CD4-positive, alpha-beta T cell (primary cell): ENCODE results near the gene PRKAR1B. TPM values are rescaled to one million over a fixed set of nuclear protein-coding genes. Genes with fewer than 3 reads are reported as not detected.

Experiments
- ATAC-seq: fragments of 200-7000 bp; cut with Tn5 transposase; one replicate; pipeline ENCODE4 v1.10.0; 2022; ENCODE audit warnings: mild to moderate bottlenecking; ENCODE audit not compliant: poor library complexity
- CTCF ChIA-PET: fragments of 350-600 bp; sonication (Branson Sonifier 250); formaldehyde crosslinking; loops from one replicate; lab custom pipeline; 2021; ENCODE audit warnings: antibody characterized with exemption, inconsistent platforms; lab: Charles Lee
- POLR2A ChIA-PET: fragments of 350-600 bp; sonication (Branson Sonifier 250); formaldehyde crosslinking; loops from one replicate; lab custom pipeline; 2021; ENCODE audit warnings: antibody characterized with exemption, inconsistent platforms; lab: Charles Lee
- DNase-seq, 14 experiments: peaks; one replicate each; pipeline ENCODE4 v3.0.0-alpha.2; 2013 to 2020; ENCODE audit warnings: mixed read lengths in 2 of 14
- H3K27ac ChIP-seq, 2 donors: one replicate each; pipeline versions ENCODE4 v1.5.1 to v1.7.0; 2013; ENCODE audit warnings: low read length in 2 of 2, low read depth in 1 of 2, mild to moderate bottlenecking in 1 of 2
- H3K27me3 ChIP-seq, 2 experiments: 1 replicate in 1 of 2; 2 replicates in 1 of 2; pipeline versions ENCODE4 v1.6.1 to v1.7.0; 2013; ENCODE audit warnings: low read length in 2 of 2, control low read depth in 1 of 2, mild to moderate bottlenecking in 1 of 2, moderate library complexity in 1 of 2; ENCODE audit not compliant: insufficient read depth in 2 of 2, control insufficient read depth in 1 of 2
- H3K36me3 ChIP-seq: one replicate; pipeline ENCODE4 v1.6.1; 2013; ENCODE audit warnings: low read length, control low read depth; ENCODE audit not compliant: insufficient read depth
- H3K4me1 ChIP-seq: one replicate; pipeline ENCODE4 v1.6.1; 2013; ENCODE audit warnings: low read length, control low read depth; ENCODE audit not compliant: insufficient read depth
- H3K4me3 ChIP-seq: one replicate; pipeline ENCODE4 v1.5.1; 2013; ENCODE audit warnings: mild to moderate bottlenecking, low read length, moderate library complexity
- H3K9me3 ChIP-seq, 2 experiments: 1 replicate in 1 of 2; 2 replicates in 1 of 2; pipeline versions ENCODE4 v1.6.1 to v1.7.0; 2013; ENCODE audit warnings: low read length in 2 of 2, mild to moderate bottlenecking in 2 of 2, control low read depth in 1 of 2, moderate library complexity in 1 of 2; ENCODE audit not compliant: control insufficient read depth in 1 of 2, insufficient read depth in 1 of 2
- H3K27ac Mint-ChIP-seq: one replicate; pipeline ENCODE4 v1.8.0; 2020; ENCODE audit warnings: mixed read lengths
- H3K27me3 Mint-ChIP-seq: one replicate; pipeline ENCODE4 v1.8.0; 2021; ENCODE audit warnings: mixed read lengths
- H3K36me3 Mint-ChIP-seq: one replicate; pipeline ENCODE4 v1.8.0; 2021; ENCODE audit warnings: low read depth, mixed read lengths
- H3K4me1 Mint-ChIP-seq: one replicate; pipeline ENCODE4 v1.8.0; 2021; ENCODE audit warnings: low read depth, mixed read lengths
- H3K4me3 Mint-ChIP-seq: one replicate; pipeline ENCODE4 v1.8.0; 2020; ENCODE audit warnings: mild to moderate bottlenecking, mixed read lengths
- H3K9me3 Mint-ChIP-seq: one replicate; pipeline ENCODE4 v1.8.0; 2020; ENCODE audit warnings: mixed read lengths
- CTCF ChIP-seq: fragments of 200-600 bp; IDR thresholded peaks from one replicate; pipeline ENCODE4 v1.8.0; 2022; ENCODE audit warnings: antibody characterized with exemption, mild to moderate bottlenecking
- intact Hi-C, 2 experiments: fragments of 100-400 bp; cut with DNase I in 1 of 2; cut with micrococcal nuclease in 1 of 2; formaldehyde crosslinking; loops; one replicate each; pipeline versions ENCODE4 v1.15.1 to v1.9.0; 2023 to 2025; cut with DNase I, micrococcal nuclease
- total RNA-seq, 174 experiments: library from RNA in 2 of 174; stranded (reverse) in 2 of 174; gene quantifications; one replicate each; pipeline ENCODE4 v1.2.3 and lab custom pipeline; 2021 to 2026

PRKAR1B gene
- total RNA-seq, 2 experiments from 2014 or later: 18.8 to 19.5 TPM

DNA sequence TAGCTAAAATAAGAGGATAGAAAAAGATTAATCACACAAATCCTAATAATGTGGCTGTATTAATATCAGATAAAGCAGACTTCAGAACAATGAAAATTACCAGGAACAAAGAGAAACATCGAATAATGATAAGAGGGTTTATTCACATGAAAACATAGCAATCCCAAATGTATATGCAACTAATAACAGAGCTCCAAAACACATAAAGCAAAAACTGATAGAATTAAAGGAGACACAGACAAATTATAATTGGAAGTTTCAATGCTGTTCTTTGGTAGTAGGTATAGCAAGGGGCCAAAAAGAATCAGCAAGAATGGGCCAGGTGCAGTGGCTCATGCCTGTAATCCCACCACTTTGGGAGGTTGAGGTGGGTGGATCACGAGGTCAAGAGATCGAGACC lies 24.0 kb downstream of the PRKAR1B start:
- Histone ChIP-seq H3K4me3 (no peak overlapping the region), H3K9me3 (peaks cover 6 to 14% of the 10 kb centered on the region in 2 experiments), H3K27me3 (no peaks in the 10 kb centered on the region), H3K4me1 (no peaks in the 10 kb centered on the region), H3K27ac (no peak overlapping the region), H3K36me3 (no peaks in the 10 kb centered on the region)
- TF ChIP-seq CTCF: no peak
- H3K4me3 Mint-ChIP-seq: no peak overlapping the region
- intact Hi-C loops: no loop called here
- ChIA-PET CTCF (no interaction called here), POLR2A (interaction anchor here (1.5 kb wide), 1 partner anchor 9 kb away, joined by 5 read pairs; no protein-coding TSS in a partner anchor)
- DNase-seq (no peak), ATAC-seq (no peak)
- peaks cover 10% of the 10 kb centered on the region for H3K4me1 Mint-ChIP-seq
- no peaks in the 10 kb centered on the region for H3K9me3 Mint-ChIP-seq
- H3K27me3 Mint-ChIP-seq: no peaks in the 10 kb centered on the region
- peaks cover 36% of the 10 kb centered on the region for H3K36me3 Mint-ChIP-seq
- no peak overlapping the region for H3K27ac Mint-ChIP-seq

DNA sequence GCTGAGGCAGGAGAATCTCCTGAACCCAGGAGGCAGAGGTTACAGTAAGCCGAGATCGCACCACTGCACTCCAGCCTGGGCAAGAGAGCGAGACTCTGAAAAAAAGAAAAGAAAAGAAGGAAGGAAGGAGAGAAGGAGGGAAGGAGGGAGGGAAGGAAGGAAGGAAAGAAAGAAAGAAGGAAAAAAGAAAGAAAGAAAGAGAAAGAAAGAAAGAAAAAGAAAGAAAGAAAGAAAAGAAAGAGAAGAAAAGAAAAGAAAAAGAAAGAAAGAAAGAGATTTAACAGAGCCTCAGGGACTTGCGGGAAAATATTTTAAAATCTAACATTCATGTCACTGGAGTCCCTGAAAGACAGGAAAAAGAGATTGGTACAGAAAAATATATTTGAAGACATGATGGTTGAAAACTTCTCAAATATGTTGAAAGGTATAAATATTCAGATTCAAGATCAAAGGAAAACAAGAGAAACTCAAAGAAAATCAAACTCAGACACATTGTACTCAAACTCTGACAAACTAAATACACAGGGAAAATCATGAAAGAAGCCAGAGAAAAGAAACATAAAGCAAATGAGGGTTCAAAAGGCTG lies 25.9 kb downstream of the PRKAR1B start:
- Histone ChIP-seq H3K4me3 (no peak overlapping the region), H3K27me3 (no peaks in the 10 kb centered on the region), H3K4me1 (no peaks in the 10 kb centered on the region), H3K36me3 (no peaks in the 10 kb centered on the region), H3K9me3 (peaks cover 6 to 14% of the 10 kb centered on the region in 2 experiments), H3K27ac (no peak overlapping the region)
- Mint-ChIP-seq H3K4me3 (no peak overlapping the region), H3K36me3 (peaks cover 21% of the 10 kb centered on the region), H3K9me3 (no peaks in the 10 kb centered on the region), H3K27ac (no peak overlapping the region), H3K27me3 (no peaks in the 10 kb centered on the region), H3K4me1 (peaks cover 10% of the 10 kb centered on the region)
- intact Hi-C loops: no loop called here
- no peak for TF ChIP-seq CTCF
- POLR2A ChIA-PET: no interaction called here
- CTCF ChIA-PET: no interaction called here
- ATAC-seq (no peak), DNase-seq (no peak)

DNA sequence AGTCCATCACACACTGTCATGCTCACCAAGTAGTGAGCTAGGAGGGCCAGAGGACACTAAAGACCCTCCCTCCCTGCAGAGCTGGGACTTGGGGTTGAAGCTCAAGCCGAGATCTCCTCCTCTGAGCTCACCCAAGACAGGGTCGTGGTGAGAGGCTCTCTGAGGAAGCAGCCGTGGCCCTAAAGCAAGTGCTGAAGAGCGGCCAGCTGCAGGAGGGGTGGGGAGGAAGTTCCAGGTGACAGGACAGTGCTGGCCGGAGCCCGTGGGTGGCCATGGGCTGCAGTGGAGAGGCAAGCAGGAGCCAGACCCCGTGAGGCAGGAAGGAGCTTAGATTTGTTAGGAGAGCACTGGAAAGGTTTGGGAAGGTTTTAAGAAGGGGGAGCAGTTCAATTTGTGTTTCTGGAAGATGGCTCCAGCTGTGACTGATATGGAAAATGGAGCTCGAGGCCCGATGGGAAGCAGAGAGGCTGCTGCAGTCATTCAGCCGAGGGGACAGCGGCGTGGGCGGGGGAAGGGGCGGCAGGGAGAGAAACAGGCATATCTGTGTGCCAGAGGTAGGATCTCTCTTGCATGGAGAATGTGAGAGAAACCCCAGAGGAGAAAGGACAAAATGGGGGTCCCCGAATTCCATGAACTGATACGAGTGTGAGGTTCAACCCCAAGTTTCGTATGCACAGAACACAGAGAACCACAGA lies 27.5 kb downstream of the PRKAR1B start:
- intact Hi-C loops: no loop called here
- CTCF ChIA-PET: no interaction called here
- Mint-ChIP-seq H3K36me3 (peaks cover 21% of the 10 kb centered on the region), H3K27ac (no peak overlapping the region), H3K4me1 (peaks cover 10% of the 10 kb centered on the region), H3K9me3 (no peaks in the 10 kb centered on the region), H3K4me3 (no peak overlapping the region), H3K27me3 (no peaks in the 10 kb centered on the region)
- peaks cover 6 to 14% of the 10 kb centered on the region in 2 experiments for H3K9me3 ChIP-seq
- no peak for DNase-seq
- H3K4me1 ChIP-seq: no peaks in the 10 kb centered on the region
- no peaks in the 10 kb centered on the region for H3K27me3 ChIP-seq
- H3K4me3 ChIP-seq: no peak overlapping the region
- no peak overlapping the region for H3K27ac ChIP-seq
- no peak for ATAC-seq
- H3K36me3 ChIP-seq: no peaks in the 10 kb centered on the region
- no peak for TF ChIP-seq CTCF
- POLR2A ChIA-PET: no interaction called here
